Colonic mucosa (tissue), 4 donors: ENCODE measurements around the gene GGTLC1. TPM values are rescaled to one million over a fixed set of nuclear protein-coding genes. Genes with fewer than 3 reads are reported as not detected.

Source experiments
- DNase-seq: peaks from one replicate; pipeline ENCODE4 v3.0.0-alpha.2; 2020
- H3K27ac ChIP-seq: fragments of 200-600 bp; one replicate; pipeline ENCODE4 v1.8.0; 2021
- H3K27me3 ChIP-seq: fragments of 200-600 bp; one replicate; pipeline ENCODE4 v1.8.0; 2021
- H3K36me3 ChIP-seq: fragments of 200-600 bp; one replicate; pipeline ENCODE4 v1.8.0; 2021
- H3K4me1 ChIP-seq: fragments of 200-600 bp; one replicate; pipeline ENCODE4 v1.8.0; 2021; ENCODE audit warnings: mild to moderate bottlenecking
- H3K4me3 ChIP-seq: fragments of 200-600 bp; one replicate; pipeline ENCODE4 v1.8.0; 2021
- H3K9ac ChIP-seq, 2 donors: one replicate each; pipeline ENCODE4 v1.7.0; 2013; ENCODE audit warnings: control low read depth in 2 of 2, low read depth in 2 of 2, low read length in 2 of 2
- H3K9me3 ChIP-seq: fragments of 200-600 bp; one replicate; pipeline ENCODE4 v1.8.0; 2021
- intact Hi-C: fragments of 100-400 bp; cut with DNase I; formaldehyde crosslinking; loops from one replicate; pipeline ENCODE4 v1.14.1; 2022
- total RNA-seq, 2 donors: library from RNA; stranded (reverse); fragmentation: NEBNext Ultra II Directional in 1 of 2; extraction: Animal tissue kit (Norgen Biotek cat#: 25700) in 1 of 2; gene quantifications; one replicate each; pipeline ENCODE4 v1.2.1, GENCODE V29; 2021
- TF ChIP-seq, protein P1 (sequence below): fragments of 200-600 bp; IDR thresholded peaks from one replicate; pipeline ENCODE4 v1.8.0; 2022; ENCODE audit warnings: antibody characterized with exemption, mild to moderate bottlenecking
- donor health status: healthy.
- donor health status: DM: no; HTN: no; CAD: no.
- donor health status: DM: no; HTN: no; CAD: no.

The GGTLC1 gene
- total RNA-seq, 2 donors from 2014 or later: 0.27 TPM; not detected in 1

DNA sequence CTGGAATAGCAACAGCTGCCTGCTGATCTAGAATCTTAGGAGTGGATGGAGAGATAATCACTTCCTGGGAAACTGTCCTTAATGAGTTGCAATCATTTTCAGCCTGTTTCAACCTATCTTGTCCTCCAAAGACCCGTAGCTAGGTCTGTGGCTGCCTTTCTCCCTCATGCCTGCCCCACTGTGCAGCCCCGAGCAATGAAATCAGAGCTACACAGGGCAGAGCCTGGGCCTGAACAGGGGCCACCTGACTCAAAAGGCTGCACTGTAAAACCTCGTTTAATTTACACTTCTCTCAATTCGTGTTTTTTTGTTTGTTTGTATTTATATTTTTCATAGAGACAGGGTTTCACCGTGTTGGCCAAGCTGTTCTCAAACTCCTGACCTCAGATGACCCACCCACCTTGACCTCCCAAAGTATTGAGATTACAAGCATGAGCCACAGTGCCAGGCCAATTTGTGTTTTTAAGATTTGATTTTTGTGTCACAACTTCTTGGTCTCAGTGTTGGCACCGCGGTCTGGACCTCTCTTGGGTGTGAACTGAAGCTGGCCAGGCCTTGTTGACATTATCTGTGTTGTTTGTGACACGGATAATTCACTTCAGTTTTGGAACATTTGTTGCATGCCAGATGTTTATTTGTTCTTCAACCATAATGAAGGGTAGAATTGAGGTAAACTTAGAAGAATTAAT, 21.5 kb downstream of the GGTLC1 start:
- H3K27me3 ChIP-seq: no peaks in the 10 kb centered on the region
- no peaks in the 10 kb centered on the region for H3K9me3 ChIP-seq
- H3K9ac ChIP-seq: no peak overlapping the region
- intact Hi-C loops: no loop called here
- H3K4me3 ChIP-seq: no peak overlapping the region
- H3K4me1 ChIP-seq: no peaks in the 10 kb centered on the region
- H3K27ac ChIP-seq: no peak overlapping the region
- DNase-seq: no peak
- no peaks in the 10 kb centered on the region for H3K36me3 ChIP-seq
- TF ChIP-seq, protein P1, sequence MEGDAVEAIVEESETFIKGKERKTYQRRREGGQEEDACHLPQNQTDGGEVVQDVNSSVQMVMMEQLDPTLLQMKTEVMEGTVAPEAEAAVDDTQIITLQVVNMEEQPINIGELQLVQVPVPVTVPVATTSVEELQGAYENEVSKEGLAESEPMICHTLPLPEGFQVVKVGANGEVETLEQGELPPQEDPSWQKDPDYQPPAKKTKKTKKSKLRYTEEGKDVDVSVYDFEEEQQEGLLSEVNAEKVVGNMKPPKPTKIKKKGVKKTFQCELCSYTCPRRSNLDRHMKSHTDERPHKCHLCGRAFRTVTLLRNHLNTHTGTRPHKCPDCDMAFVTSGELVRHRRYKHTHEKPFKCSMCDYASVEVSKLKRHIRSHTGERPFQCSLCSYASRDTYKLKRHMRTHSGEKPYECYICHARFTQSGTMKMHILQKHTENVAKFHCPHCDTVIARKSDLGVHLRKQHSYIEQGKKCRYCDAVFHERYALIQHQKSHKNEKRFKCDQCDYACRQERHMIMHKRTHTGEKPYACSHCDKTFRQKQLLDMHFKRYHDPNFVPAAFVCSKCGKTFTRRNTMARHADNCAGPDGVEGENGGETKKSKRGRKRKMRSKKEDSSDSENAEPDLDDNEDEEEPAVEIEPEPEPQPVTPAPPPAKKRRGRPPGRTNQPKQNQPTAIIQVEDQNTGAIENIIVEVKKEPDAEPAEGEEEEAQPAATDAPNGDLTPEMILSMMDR: no peak

DNA sequence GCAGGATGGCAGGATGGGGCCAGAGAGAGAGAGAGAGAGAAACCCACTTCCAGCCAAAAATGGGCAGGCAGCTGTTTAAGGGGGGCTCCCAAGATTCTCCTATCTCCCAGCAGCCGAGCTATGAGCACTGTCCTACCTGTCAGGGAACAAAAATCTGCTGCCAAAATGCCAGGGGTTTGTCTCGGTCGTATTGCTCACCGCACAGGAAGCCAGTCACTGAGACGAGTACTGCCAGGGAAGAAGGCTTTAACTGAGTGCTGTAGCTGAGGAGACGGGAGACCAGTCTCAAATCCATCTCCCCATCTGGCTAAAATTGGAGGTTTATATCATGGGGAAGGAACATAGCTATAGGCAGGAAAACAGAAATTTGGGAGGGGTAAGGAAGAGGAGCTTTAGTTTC, 22.3 kb downstream of the GGTLC1 start:
- no peaks in the 10 kb centered on the region for H3K36me3 ChIP-seq
- H3K4me3 ChIP-seq: no peak overlapping the region
- intact Hi-C loops: no loop called here
- H3K9ac ChIP-seq: no peak overlapping the region
- H3K27me3 ChIP-seq: no peaks in the 10 kb centered on the region
- H3K9me3 ChIP-seq: no peaks in the 10 kb centered on the region
- no peak overlapping the region for H3K27ac ChIP-seq
- DNase-seq: no peak
- no peaks in the 10 kb centered on the region for H3K4me1 ChIP-seq
- TF ChIP-seq, protein P1: no peak

DNA sequence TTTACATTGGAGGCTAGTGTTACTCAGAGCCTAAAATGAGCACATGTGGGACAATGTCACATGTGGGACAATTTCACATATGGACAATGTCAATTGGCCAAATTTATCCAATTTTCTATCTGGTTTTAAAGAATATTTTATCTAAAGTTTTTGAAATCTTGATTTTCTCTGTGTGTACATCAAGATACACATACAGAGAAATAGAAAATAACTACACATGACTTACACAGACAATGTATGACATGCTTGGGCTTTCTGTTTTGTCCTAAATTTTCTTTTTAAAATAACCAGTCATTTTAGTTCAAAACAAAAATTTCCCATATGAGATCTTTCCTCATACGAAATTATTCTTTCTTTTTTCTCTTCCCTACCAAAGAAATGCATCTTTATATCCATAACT, 24.6 kb downstream of the GGTLC1 start:
- intact Hi-C loops: no loop called here
- Histone ChIP-seq H3K27ac (no peak overlapping the region), H3K27me3 (no peaks in the 10 kb centered on the region), H3K4me1 (no peaks in the 10 kb centered on the region), H3K36me3 (no peaks in the 10 kb centered on the region), H3K9me3 (no peaks in the 10 kb centered on the region), H3K9ac (no peak overlapping the region), H3K4me3 (no peak overlapping the region)
- TF ChIP-seq, protein P1: no peak
- no peak for DNase-seq

DNA sequence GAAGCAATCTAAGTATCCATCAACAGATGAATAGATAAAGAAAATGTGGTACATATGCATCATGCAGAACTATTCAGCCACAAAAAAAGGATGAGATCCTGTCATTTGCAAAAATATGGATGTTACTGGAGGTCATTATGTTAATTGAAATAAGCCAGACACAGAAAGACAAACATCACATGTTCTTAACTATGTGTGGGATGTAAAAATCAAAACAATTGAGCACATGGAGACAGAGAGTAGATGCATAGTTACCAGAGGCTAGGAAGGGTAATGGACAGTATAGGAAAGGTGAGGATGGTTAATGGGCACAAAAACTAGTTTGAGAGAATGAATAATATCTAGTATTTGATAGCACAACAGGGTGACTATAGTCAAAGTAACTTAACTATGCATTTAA, 26.3 kb downstream of the GGTLC1 start:
- Histone ChIP-seq H3K27ac (no peak overlapping the region), H3K36me3 (no peaks in the 10 kb centered on the region), H3K4me3 (no peak overlapping the region), H3K4me1 (no peaks in the 10 kb centered on the region), H3K27me3 (no peaks in the 10 kb centered on the region), H3K9ac (no peak overlapping the region), H3K9me3 (no peaks in the 10 kb centered on the region)
- TF ChIP-seq, protein P1: no peak
- DNase-seq: no peak
- intact Hi-C loops: no loop called here

DNA sequence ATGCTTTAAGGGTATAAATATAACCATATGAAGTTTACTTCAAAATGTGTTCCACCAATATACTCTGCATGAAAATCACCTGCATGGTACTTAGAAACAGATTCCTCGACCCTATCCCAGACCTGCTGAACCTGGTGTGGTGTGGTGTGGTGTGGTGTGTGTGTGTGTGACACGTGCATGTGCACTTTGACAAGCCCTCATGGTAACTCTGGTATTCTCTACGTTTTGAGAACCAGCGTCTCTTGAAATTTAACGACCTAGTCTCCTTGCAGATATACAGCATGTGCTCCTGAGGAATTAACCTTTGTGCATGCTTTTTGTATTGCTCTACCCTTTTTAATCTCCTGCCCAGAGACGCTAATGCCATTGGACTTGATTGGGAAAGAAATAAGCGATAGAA, 29.5 kb downstream of the GGTLC1 start:
- H3K9me3 ChIP-seq: no peaks in the 10 kb centered on the region
- H3K27me3 ChIP-seq: no peaks in the 10 kb centered on the region
- no peaks in the 10 kb centered on the region for H3K36me3 ChIP-seq
- H3K4me1 ChIP-seq: no peaks in the 10 kb centered on the region
- intact Hi-C loops: no loop called here
- no peak overlapping the region for H3K9ac ChIP-seq
- DNase-seq: no peak
- H3K27ac ChIP-seq: no peak overlapping the region
- TF ChIP-seq, protein P1: no peak
- H3K4me3 ChIP-seq: no peak overlapping the region
